SH-SY5Y (cell line): Measurements from ENCODE around the gene PHF1.

ENCODE experiments used
- GATA2 ChIP-seq: IDR thresholded peaks from 2 replicates; pipeline ENCODE4 v1.6.1; 2011; ENCODE audit warnings: mild to moderate bottlenecking, low read depth, low read length
- GATA3 ChIP-seq: IDR thresholded peaks from 2 replicates; pipeline ENCODE4 v1.6.1; 2011; ENCODE audit warnings: low read depth, mild to moderate bottlenecking, low read length, moderate library complexity

DNA sequence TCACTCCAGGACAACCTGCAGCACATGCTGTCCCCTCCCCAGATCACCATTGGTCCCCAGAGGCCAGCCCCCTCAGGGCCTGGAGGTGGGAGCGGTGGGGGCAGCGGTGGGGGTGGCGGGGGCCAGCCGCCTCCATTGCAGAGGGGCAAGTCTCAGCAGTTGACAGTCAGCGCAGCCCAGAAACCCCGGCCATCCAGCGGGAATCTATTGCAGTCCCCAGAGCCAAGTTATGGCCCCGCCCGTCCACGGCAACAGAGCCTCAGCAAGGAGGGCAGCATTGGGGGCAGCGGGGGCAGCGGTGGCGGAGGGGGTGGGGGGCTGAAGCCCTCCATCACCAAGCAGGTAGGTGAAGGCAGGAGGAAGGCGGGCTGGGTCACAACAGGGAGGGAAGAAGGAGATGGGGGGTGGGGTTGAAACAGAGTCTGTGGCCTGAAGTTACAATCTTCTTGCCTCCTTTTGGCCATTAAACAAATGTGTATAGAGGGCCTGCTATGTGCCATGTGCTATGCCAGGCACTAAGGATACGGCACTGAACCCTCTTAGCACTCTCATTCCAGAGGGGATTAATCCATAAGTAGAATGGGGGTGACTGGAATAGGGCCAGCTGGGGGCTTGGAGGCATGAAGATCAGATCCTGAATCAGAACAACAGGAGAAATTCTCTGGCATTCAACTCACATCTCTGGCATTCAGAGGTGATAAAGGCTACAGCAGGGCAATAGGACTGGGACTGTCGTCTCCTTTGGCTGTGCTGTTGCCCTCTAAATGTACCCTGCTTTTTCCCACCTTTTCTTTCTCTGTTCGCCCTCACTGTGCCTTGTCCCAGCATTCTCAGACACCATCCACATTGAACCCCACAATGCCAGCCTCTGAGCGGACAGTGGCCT is 33.0 kb downstream of the PHF1 start:
- no peak for TF ChIP-seq GATA3
- no peak for TF ChIP-seq GATA2
